IPS DF 19.7 (cell line): ENCODE measurements around the gene MATCAP1.

ENCODE experiments used
- DNase-seq: peaks from one replicate; pipeline ENCODE4 v3.0.0-alpha.2; 2013; ENCODE audit warnings: low read depth, low spot score

Gene MATCAP1

GRCh38 chr16:67208154-67208896, 24.6 kb upstream of the MATCAP1 start:
- no peak for DNase-seq

- DNase-seq, result no peak
Observed at GRCh38 chr16:67207249-67208091, 23.7 kb upstream of the MATCAP1 start.

GRCh38 chr16:67206838-67207248, 23.1 kb upstream of the MATCAP1 start:
- DNase-seq, result no peak

GRCh38 chr16:67206129-67206837, 22.5 kb upstream of the MATCAP1 start:
- DNase-seq, result no peak

GRCh38 chr16:67204076-67204475, 20.3 kb upstream of the MATCAP1 start:
- no peak for DNase-seq

GRCh38 chr16:67202956-67203493, 19.3 kb upstream of the MATCAP1 start:
- DNase-seq, result no peak

GRCh38 chr16:67202426-67202825, 18.7 kb upstream of the MATCAP1 start:
- no peak for DNase-seq

- DNase-seq, result no peak
Observed at GRCh38 chr16:67201411-67202345, 17.9 kb upstream of the MATCAP1 start.

- DNase-seq, result no peak
Observed at GRCh38 chr16:67200491-67200890, 16.7 kb upstream of the MATCAP1 start.

GRCh38 chr16:67199808-67200198, 16.0 kb upstream of the MATCAP1 start:
- DNase-seq, result no peak

- no peak for DNase-seq
Observed at GRCh38 chr16:67199011-67199807, 15.4 kb upstream of the MATCAP1 start, which contains the start of gene ELMO3. Gene ELMO3 (plus strand): TSS chr16:67199131. CDS start chr16:67199327, 196 bp downstream.

GRCh38 chr16:67198238-67198734, 14.5 kb upstream of the MATCAP1 start:
- DNase-seq, result no peak

GRCh38 chr16:67197704-67198103, 13.9 kb upstream of the MATCAP1 start:
- DNase-seq, result no peak

- DNase-seq, result no peak
Observed at GRCh38 chr16:67196881-67197280, 13.1 kb upstream of the MATCAP1 start.

GRCh38 chr16:67195676-67196075, 11.9 kb upstream of the MATCAP1 start:
- no peak for DNase-seq

- DNase-seq, result no peak
Observed at GRCh38 chr16:67194260-67194659, 10.5 kb upstream of the MATCAP1 start.

- no peak for DNase-seq
Observed at GRCh38 chr16:67193536-67193935, 9.8 kb upstream of the MATCAP1 start.

- DNase-seq, result no peak
Observed at GRCh38 chr16:67192781-67193361, 9.1 kb upstream of the MATCAP1 start.

GRCh38 chr16:67191995-67192681, 8.4 kb upstream of the MATCAP1 start, which contains the start of gene E2F4:
Gene E2F4 (plus strand): TSS chr16:67192155. CDS start chr16:67192228, 73 bp downstream.
- no peak for DNase-seq
